Liver (tissue), 9 donors: ENCODE measurements around the gene FBXW5. TPM values are rescaled to one million over a fixed set of nuclear protein-coding genes. Genes with fewer than 3 reads are reported as not detected.

Experiments used
- DNase-seq: peaks from one replicate; pipeline ENCODE4 v3.0.0-alpha.2; 2017; ENCODE audit warnings: low spot score
- H3K27ac ChIP-seq, 2 donors: one replicate each; pipeline ENCODE4 v1.7.0; 2013; ENCODE audit warnings: inconsistent platforms in 2 of 2, low read length in 2 of 2, control low read depth in 1 of 2, low read depth in 1 of 2, mild to moderate bottlenecking in 1 of 2
- H3K27me3 ChIP-seq, 4 donors: one replicate each; pipeline versions ENCODE4 v1.6.1 to v1.7.0; 2013; ENCODE audit warnings: low read length in 3 of 4, inconsistent platforms in 1 of 4, mild to moderate bottlenecking in 1 of 4, moderate library complexity in 1 of 4; ENCODE audit not compliant: control insufficient read depth in 4 of 4, insufficient read depth in 4 of 4
- H3K36me3 ChIP-seq, 4 donors: one replicate each; pipeline versions ENCODE4 v1.6.1 to v1.7.0; 2013; ENCODE audit warnings: low read length in 3 of 4, mild to moderate bottlenecking in 3 of 4, low read depth in 1 of 4, moderate library complexity in 1 of 4; ENCODE audit not compliant: control insufficient read depth in 4 of 4, insufficient read depth in 3 of 4
- H3K4me1 ChIP-seq, 4 donors: one replicate each; pipeline versions ENCODE4 v1.6.1 to v1.7.0; 2013; ENCODE audit warnings: low read length in 3 of 4, mild to moderate bottlenecking in 3 of 4, moderate library complexity in 1 of 4; ENCODE audit not compliant: control insufficient read depth in 4 of 4, insufficient read depth in 4 of 4
- H3K4me3 ChIP-seq, 3 donors: one replicate each; pipeline versions ENCODE4 v1.6.1 to v1.7.0; 2013; ENCODE audit warnings: low read length in 3 of 3, control low read depth in 1 of 3, low read depth in 1 of 3, mild to moderate bottlenecking in 1 of 3
- H3K9ac ChIP-seq, 2 donors: one replicate each; pipeline ENCODE4 v1.7.0; 2013; ENCODE audit warnings: low read length in 2 of 2, mild to moderate bottlenecking in 2 of 2, moderate library complexity in 2 of 2, control low read depth in 1 of 2, low read depth in 1 of 2
- H3K9me3 ChIP-seq, 4 donors: one replicate each; pipeline versions ENCODE4 v1.6.1 to v1.7.0; 2013; ENCODE audit warnings: low read length in 3 of 4; ENCODE audit not compliant: control insufficient read depth in 4 of 4
- EGR1 ChIP-seq, 2 donors: IDR thresholded peaks; 2 replicates each; pipeline ENCODE4 v1.6.1; 2016 to 2018; ENCODE audit warnings: antibody characterized with exemption in 2 of 2, low read depth in 2 of 2
- FOXA1 ChIP-seq: IDR thresholded peaks from 2 replicates; pipeline ENCODE4 v1.6.1; 2016; ENCODE audit warnings: antibody characterized with exemption
- FOXA2 ChIP-seq: IDR thresholded peaks from 2 replicates; pipeline ENCODE4 v1.6.1; 2016; ENCODE audit warnings: antibody characterized with exemption
- GABPA ChIP-seq, 2 donors: IDR thresholded peaks in 1 of 2; conservative IDR thresholded peaks in 1 of 2; 2 replicates each; pipeline ENCODE4 v1.6.1; 2016; ENCODE audit warnings: antibody characterized with exemption in 2 of 2, mild to moderate bottlenecking in 1 of 2, moderate library complexity in 1 of 2
- HNF4A ChIP-seq, 2 donors: conservative IDR thresholded peaks; 2 replicates each; pipeline ENCODE4 v1.6.1; 2016; ENCODE audit warnings: antibody characterized with exemption in 2 of 2, mild to moderate bottlenecking in 2 of 2
- HNF4G ChIP-seq: IDR thresholded peaks from 2 replicates; pipeline ENCODE4 v1.6.1; 2016; ENCODE audit warnings: antibody characterized with exemption
- JUND ChIP-seq, 2 donors: IDR thresholded peaks; 2 replicates each; pipeline ENCODE4 v1.6.1; 2016; ENCODE audit warnings: antibody characterized with exemption in 2 of 2
- NR2F2 ChIP-seq: IDR thresholded peaks from 2 replicates; pipeline ENCODE4 v1.6.1; 2016; ENCODE audit warnings: antibody characterized with exemption
- RAD21 ChIP-seq, 2 donors: IDR thresholded peaks; 2 replicates each; pipeline ENCODE4 v1.6.1; 2016; ENCODE audit warnings: antibody characterized with exemption in 2 of 2, mild to moderate bottlenecking in 2 of 2
- RXRA ChIP-seq, 2 donors: IDR thresholded peaks; 2 replicates each; pipeline ENCODE4 v1.6.1; 2017 to 2018; ENCODE audit warnings: antibody characterized with exemption in 2 of 2, mild to moderate bottlenecking in 1 of 2
- YY1 ChIP-seq: IDR thresholded peaks from 2 replicates; pipeline ENCODE4 v1.6.1; 2016; ENCODE audit warnings: antibody characterized with exemption, mild to moderate bottlenecking
- WGBS: extraction: QIAGEN DNeasy Blood & Tissue Kit; methylation state at CpG from one replicate; pipeline ENCODE4 v1.1.7; 2013; 5-methylcytosine and 5-hydroxymethylcytosine counted together
- polyA plus RNA-seq, 2 donors: library from polyadenylated mRNA; stranded (reverse) in 1 of 2; unstranded in 1 of 2; fragments of 200-250 nt in 1 of 2; fragments of >200 nt in 1 of 2; fragmentation: Nextera tagmentation in 1 of 2; extraction: Ambion mirVana in 1 of 2; gene quantifications; one replicate each; pipeline versions ENCODE4 v1.2.1 to v1.2.3, GENCODE V29; 2013 to 2015
- total RNA-seq, 2 donors: library from RNA; depleted of rRNA; stranded (reverse); fragments of >200 nt; gene quantifications; one replicate each; pipeline ENCODE4 v1.2.3, GENCODE V29; 2014
- TF ChIP-seq, protein P1 (sequence below): fragments of 150-350 bp; IDR thresholded peaks from 2 replicates; pipeline ENCODE4 v1.5.1; 2017; ENCODE audit warnings: improper control_type of control experiment, low read depth, low read length; ENCODE audit not compliant: missing input control
- TF ChIP-seq, protein P2 (sequence below): IDR thresholded peaks from 2 replicates; pipeline ENCODE4 v1.6.1; 2016; ENCODE audit warnings: antibody characterized with exemption
- TF ChIP-seq, protein P3 (sequence below): IDR thresholded peaks from 2 replicates; pipeline ENCODE4 v1.6.1; 2016; ENCODE audit warnings: antibody characterized with exemption
- TF ChIP-seq, protein P4 (sequence below): IDR thresholded peaks from 2 replicates; pipeline ENCODE4 v1.6.1; 2016; ENCODE audit warnings: antibody characterized with exemption
- donor health status: healthy.
- donor health status: healthy.
- donor health status: healthy.
- donor health status: healthy.
- donor health status: healthy.

FBXW5 gene
- total and polyA plus RNA-seq, 4 donors = 64.0 to 163 (median 109) TPM

DNA sequence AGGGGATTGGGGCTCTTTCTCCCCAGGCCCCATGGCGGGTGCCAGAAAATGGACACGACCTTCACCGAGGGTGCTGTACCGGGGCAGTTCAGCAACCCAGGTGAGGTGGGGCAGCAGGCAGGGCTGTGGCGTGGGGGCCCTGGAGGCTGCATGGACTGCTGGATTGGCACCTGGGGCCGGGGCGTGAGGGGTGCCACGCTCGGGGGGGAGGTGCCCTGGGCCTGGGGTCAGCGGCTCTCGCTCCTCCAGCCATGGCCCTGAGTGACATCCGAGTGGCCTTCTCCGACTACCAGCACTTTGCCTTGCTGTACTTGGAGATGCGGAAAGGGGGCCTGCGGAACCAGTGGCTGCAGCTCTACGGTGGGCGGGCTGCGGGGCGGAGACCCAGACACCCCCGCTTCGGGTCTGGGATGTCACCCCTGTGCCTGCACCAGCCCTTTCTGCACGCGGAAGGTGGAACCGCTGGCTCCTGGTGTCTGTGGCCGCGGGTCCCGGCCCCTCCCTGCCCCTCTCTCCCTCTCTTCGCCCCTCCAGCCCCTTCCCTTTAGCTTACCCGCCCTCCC lies 40.0 kb upstream of the FBXW5 start:
- peaks cover 0 to 6% (median under 1%) of the 10 kb centered on the region in 4 donors for H3K27me3 ChIP-seq
- no peak overlapping the region for H3K27ac ChIP-seq
- H3K9me3 ChIP-seq = no peaks in the 10 kb centered on the region
- no peaks in the 10 kb centered on the region for H3K36me3 ChIP-seq
- H3K4me3 ChIP-seq = no peak overlapping the region
- H3K9ac ChIP-seq = no peak overlapping the region
- H3K4me1 ChIP-seq = peaks cover 0 to 4% (median 1%) of the 10 kb centered on the region in 4 donors
- no peak for TF ChIP-seq RAD21 (IDR thresholded peaks at IDR 0.05)
- no peak for TF ChIP-seq HNF4G
- TF ChIP-seq, protein P1, sequence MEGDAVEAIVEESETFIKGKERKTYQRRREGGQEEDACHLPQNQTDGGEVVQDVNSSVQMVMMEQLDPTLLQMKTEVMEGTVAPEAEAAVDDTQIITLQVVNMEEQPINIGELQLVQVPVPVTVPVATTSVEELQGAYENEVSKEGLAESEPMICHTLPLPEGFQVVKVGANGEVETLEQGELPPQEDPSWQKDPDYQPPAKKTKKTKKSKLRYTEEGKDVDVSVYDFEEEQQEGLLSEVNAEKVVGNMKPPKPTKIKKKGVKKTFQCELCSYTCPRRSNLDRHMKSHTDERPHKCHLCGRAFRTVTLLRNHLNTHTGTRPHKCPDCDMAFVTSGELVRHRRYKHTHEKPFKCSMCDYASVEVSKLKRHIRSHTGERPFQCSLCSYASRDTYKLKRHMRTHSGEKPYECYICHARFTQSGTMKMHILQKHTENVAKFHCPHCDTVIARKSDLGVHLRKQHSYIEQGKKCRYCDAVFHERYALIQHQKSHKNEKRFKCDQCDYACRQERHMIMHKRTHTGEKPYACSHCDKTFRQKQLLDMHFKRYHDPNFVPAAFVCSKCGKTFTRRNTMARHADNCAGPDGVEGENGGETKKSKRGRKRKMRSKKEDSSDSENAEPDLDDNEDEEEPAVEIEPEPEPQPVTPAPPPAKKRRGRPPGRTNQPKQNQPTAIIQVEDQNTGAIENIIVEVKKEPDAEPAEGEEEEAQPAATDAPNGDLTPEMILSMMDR = no peak
- no peak for TF ChIP-seq FOXA1
- TF ChIP-seq EGR1 (IDR thresholded peaks at IDR 0.05; ENCODE audit: low read depth in 2 of 2) = no peak
- no peak for TF ChIP-seq RXRA (IDR thresholded peaks at IDR 0.05)
- TF ChIP-seq FOXA2 = no peak
- TF ChIP-seq JUND (IDR thresholded peaks at IDR 0.05) = no peak
- DNase-seq = no peak
- WGBS = 57% methylated on average over 29 of the region's 29 CpGs

DNA sequence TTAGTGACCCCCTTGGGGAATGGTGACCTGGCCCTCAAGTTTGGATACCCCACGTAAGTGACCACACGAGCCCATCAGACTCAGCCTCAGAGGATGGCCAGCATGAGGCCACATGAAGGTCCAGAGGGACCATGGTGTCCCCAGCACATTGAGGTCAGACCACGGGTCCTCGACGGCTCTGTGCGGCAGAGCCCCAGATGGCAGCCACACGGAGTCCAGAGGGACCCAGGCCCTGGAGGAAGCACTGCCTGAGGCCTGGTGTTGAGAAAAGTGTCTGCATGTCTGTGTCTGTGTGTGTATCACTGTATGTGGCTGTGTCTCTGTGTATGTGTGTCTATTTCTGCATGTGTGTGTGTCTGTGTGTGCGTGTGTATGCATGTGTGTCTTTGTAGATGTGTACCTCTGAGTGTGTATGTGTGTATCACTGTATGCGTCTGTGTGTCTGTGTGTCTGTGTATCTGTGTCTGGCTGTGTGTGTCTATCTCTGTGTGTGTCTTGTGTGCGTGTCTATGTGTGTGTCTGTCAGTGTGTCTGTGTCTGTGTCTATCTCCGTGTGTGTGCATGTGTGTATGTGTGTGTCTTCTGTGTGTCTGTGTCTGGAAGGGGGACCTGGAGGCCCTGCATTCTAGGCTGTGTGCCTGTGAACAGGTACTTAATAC lies 39.2 kb upstream of the FBXW5 start:
- Histone ChIP-seq H3K36me3 (no peaks in the 10 kb centered on the region), H3K9me3 (no peaks in the 10 kb centered on the region), H3K27me3 (peaks cover 0 to 6% (median under 1%) of the 10 kb centered on the region in 4 donors), H3K27ac (no peak overlapping the region), H3K4me3 (no peak overlapping the region), H3K4me1 (peaks cover 0 to 4% (median 1%) of the 10 kb centered on the region in 4 donors), H3K9ac (no peak overlapping the region)
- WGBS = 89% methylated on average over 11 of the region's 11 CpGs
- no peak for TF ChIP-seq HNF4G
- no peak for TF ChIP-seq FOXA2
- no peak for TF ChIP-seq HNF4A (conservative IDR thresholded peaks at IDR 0.05)
- no peak for TF ChIP-seq NR2F2
- TF ChIP-seq GABPA (IDR thresholded peaks at IDR 0.05 in 1 of 2, conservative IDR thresholded peaks at IDR 0.05 in 1 of 2) = no peak
- no peak for TF ChIP-seq YY1
- TF ChIP-seq, protein P2, sequence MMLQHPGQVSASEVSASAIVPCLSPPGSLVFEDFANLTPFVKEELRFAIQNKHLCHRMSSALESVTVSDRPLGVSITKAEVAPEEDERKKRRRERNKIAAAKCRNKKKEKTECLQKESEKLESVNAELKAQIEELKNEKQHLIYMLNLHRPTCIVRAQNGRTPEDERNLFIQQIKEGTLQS = no peak
- no peak for TF ChIP-seq EGR1 (IDR thresholded peaks at IDR 0.05; ENCODE audit: low read depth in 2 of 2)
- TF ChIP-seq, protein P3, sequence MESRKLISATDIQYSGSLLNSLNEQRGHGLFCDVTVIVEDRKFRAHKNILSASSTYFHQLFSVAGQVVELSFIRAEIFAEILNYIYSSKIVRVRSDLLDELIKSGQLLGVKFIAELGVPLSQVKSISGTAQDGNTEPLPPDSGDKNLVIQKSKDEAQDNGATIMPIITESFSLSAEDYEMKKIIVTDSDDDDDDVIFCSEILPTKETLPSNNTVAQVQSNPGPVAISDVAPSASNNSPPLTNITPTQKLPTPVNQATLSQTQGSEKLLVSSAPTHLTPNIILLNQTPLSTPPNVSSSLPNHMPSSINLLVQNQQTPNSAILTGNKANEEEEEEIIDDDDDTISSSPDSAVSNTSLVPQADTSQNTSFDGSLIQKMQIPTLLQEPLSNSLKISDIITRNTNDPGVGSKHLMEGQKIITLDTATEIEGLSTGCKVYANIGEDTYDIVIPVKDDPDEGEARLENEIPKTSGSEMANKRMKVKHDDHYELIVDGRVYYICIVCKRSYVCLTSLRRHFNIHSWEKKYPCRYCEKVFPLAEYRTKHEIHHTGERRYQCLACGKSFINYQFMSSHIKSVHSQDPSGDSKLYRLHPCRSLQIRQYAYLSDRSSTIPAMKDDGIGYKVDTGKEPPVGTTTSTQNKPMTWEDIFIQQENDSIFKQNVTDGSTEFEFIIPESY = no peak
- TF ChIP-seq, protein P4, sequence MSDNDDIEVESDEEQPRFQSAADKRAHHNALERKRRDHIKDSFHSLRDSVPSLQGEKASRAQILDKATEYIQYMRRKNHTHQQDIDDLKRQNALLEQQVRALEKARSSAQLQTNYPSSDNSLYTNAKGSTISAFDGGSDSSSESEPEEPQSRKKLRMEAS = no peak
- TF ChIP-seq RAD21 (IDR thresholded peaks at IDR 0.05) = no peak
- DNase-seq = no peak
